GM10847 (cell line): ENCODE results near the gene CISH.

Source experiments
- POLR2A ChIP-seq: IDR thresholded peaks from 2 replicates; pipeline ENCODE4 v1.6.1; 2011; ENCODE audit not compliant: insufficient read length; ENCODE audit errors: extremely low read depth

CISH gene

GRCh38 chr3:50610181-50610971 lies 1.2 kb downstream of the CISH start:
- TF ChIP-seq POLR2A, result no peak

- no peak for TF ChIP-seq POLR2A
These were observed 1.9 kb downstream of the CISH start for GRCh38 chr3:50609763-50610085.

GRCh38 chr3:50609071-50609762 lies 2.4 kb downstream of the CISH start:
- TF ChIP-seq POLR2A, result no peak

GRCh38 chr3:50608278-50608677 lies 3.3 kb downstream of the CISH start:
- TF ChIP-seq POLR2A, result no peak

GRCh38 chr3:50607271-50608091 lies 4.1 kb downstream of the CISH start:
- no peak for TF ChIP-seq POLR2A

GRCh38 chr3:50606596-50606995 lies 5.0 kb downstream of the CISH start:
- TF ChIP-seq POLR2A, result no peak

- no peak for TF ChIP-seq POLR2A
These were observed 5.7 kb downstream of the CISH start for GRCh38 chr3:50605901-50606326.

- no peak for TF ChIP-seq POLR2A
These were observed 6.7 kb downstream of the CISH start for GRCh38 chr3:50604628-50605588.

- TF ChIP-seq POLR2A, result no peak
These were observed 7.4 kb downstream of the CISH start for GRCh38 chr3:50604110-50604621.

- no peak for TF ChIP-seq POLR2A
These were observed 8.1 kb downstream of the CISH start for GRCh38 chr3:50603261-50604109.

- no peak for TF ChIP-seq POLR2A
These were observed 8.9 kb downstream of the CISH start for GRCh38 chr3:50602595-50603191.

- no peak for TF ChIP-seq POLR2A
These were observed 10.6 kb downstream of the CISH start for GRCh38 chr3:50600841-50601591.

GRCh38 chr3:50600141-50600753 lies 11.3 kb downstream of the CISH start:
- no peak for TF ChIP-seq POLR2A
